HEK293 (cell line): ENCODE data around the gene WDR3.

Experiments
- CTCF ChIA-PET: fragments of 350-600 bp; formaldehyde crosslinking; extraction: SDS; loops from one replicate; lab custom pipeline; 2021; ENCODE audit warnings: antibody characterized with exemption; lab: Yijun Ruan, JAX
- POLR2A ChIA-PET: fragments of 300-600 bp; formaldehyde crosslinking; extraction: SDS; loops from one replicate; lab custom pipeline; 2020; ENCODE audit warnings: antibody characterized with exemption, inconsistent platforms; lab: Yijun Ruan, JAX
- H3K27ac ChIP-seq: fragments of 200-500 bp; sonication (Bioruptor generic); 2 replicates; pipeline ENCODE4 v1.5.1; 2014; ENCODE audit warnings: low read depth, low read length, control low read depth, inconsistent platforms; ENCODE audit errors: extremely low read depth
- H3K36me3 ChIP-seq, 2 experiments: fragments of 200-500 bp in 1 of 2; sonication (Bioruptor generic) in 1 of 2; 1 replicate in 1 of 2; 2 replicates in 1 of 2; pipeline ENCODE4 v1.5.1; 2014 to 2017; ENCODE audit warnings: inconsistent platforms in 2 of 2, low read length in 2 of 2; ENCODE audit not compliant: control insufficient read depth in 2 of 2, insufficient read depth in 1 of 2
- H3K4me1 ChIP-seq: fragments of 200-500 bp; sonication (Bioruptor generic); 2 replicates; pipeline ENCODE4 v1.5.1; 2014; ENCODE audit warnings: mild to moderate bottlenecking, low read length, inconsistent platforms; ENCODE audit not compliant: control insufficient read depth, insufficient read depth
- H3K4me3 ChIP-seq: 2 replicates; pipeline ENCODE4 v1.5.1; 2011; ENCODE audit warnings: low read depth, mild to moderate bottlenecking, control low read depth, low read length, moderate library complexity
- H3K9me3 ChIP-seq: fragments of 200-500 bp; sonication (Bioruptor generic); 2 replicates; pipeline ENCODE4 v1.5.1; 2014; ENCODE audit warnings: low read depth, low read length, inconsistent platforms; ENCODE audit not compliant: control insufficient read depth, insufficient read depth
- EGR2 ChIP-seq: fragments of 450-650 bp; formaldehyde crosslinking; IDR thresholded peaks from 2 replicates; pipeline ENCODE4 v1.5.1; 2016; ENCODE audit warnings: low read depth, missing biosample characterization, missing genetic modification characterization
- PRDM10 ChIP-seq: fragments of 450-650 bp; formaldehyde crosslinking; IDR thresholded peaks from 2 replicates; pipeline ENCODE4 v1.5.1; 2016; ENCODE audit warnings: missing biosample characterization, missing genetic modification characterization
- PRDM6 ChIP-seq: fragments of 450-650 bp; formaldehyde crosslinking; IDR thresholded peaks from 2 replicates; pipeline ENCODE4 v1.5.1; 2017; ENCODE audit warnings: missing biosample characterization, missing genetic modification characterization
- ZBTB6 ChIP-seq: fragments of 450-650 bp; formaldehyde crosslinking; IDR thresholded peaks from 2 replicates; pipeline ENCODE4 v1.5.1; 2017; ENCODE audit warnings: missing biosample characterization, missing genetic modification characterization
- ZNF24 ChIP-seq: fragments of 450-650 bp; formaldehyde crosslinking; IDR thresholded peaks from 2 replicates; pipeline ENCODE4 v1.5.1; 2016; ENCODE audit warnings: missing biosample characterization, missing genetic modification characterization
- ZNF335 ChIP-seq: fragments of 450-650 bp; formaldehyde crosslinking; conservative IDR thresholded peaks from 2 replicates; pipeline ENCODE4 v1.5.1; 2016; ENCODE audit warnings: missing biosample characterization, missing genetic modification characterization
- ZNF558 ChIP-seq: fragments of 450-650 bp; formaldehyde crosslinking; IDR thresholded peaks from 2 replicates; pipeline ENCODE4 v1.5.1; 2016; ENCODE audit warnings: missing biosample characterization, missing genetic modification characterization
- ZNF560 ChIP-seq: fragments of 450-650 bp; formaldehyde crosslinking; IDR thresholded peaks from 2 replicates; pipeline ENCODE4 v1.5.1; 2017; ENCODE audit warnings: missing biosample characterization, missing genetic modification characterization, borderline replicate concordance
- ZNF664 ChIP-seq: fragments of 450-650 bp; formaldehyde crosslinking; IDR thresholded peaks from 2 replicates; pipeline ENCODE4 v1.5.1; 2016; ENCODE audit warnings: missing biosample characterization, missing genetic modification characterization
- ZNF830 ChIP-seq: fragments of 450-650 bp; IDR thresholded peaks from 2 replicates; pipeline ENCODE4 v1.5.0; 2018; ENCODE audit warnings: missing biosample characterization, missing genetic modification characterization, low read depth, mild to moderate bottlenecking, moderate library complexity
- ZSCAN16 ChIP-seq: fragments of 450-650 bp; formaldehyde crosslinking; IDR thresholded peaks from 2 replicates; pipeline ENCODE4 v1.5.1; 2016; ENCODE audit warnings: missing biosample characterization, missing genetic modification characterization
- TF ChIP-seq, protein P1 (sequence below): fragments of 450-650 bp; formaldehyde crosslinking; IDR thresholded peaks from 2 replicates; pipeline ENCODE4 v1.5.1; 2017; ENCODE audit warnings: missing biosample characterization, mild to moderate bottlenecking, missing genetic modification characterization, moderate library complexity

Gene WDR3

GRCh38 chr1:117967477-117967876 lies 37.9 kb downstream of the WDR3 start:
- CTCF ChIA-PET: interaction anchor here (0.6 to 1.0 kb wide), 3 partner anchors 10 to 1151 kb away, joined by 3 to 4 read pairs (median 3); no protein-coding TSS in a partner anchor
- POLR2A ChIA-PET: no interaction called here
- H3K36me3 ChIP-seq: peaks cover 0 to 15% of the 10 kb centered on the region in 2 experiments; a peak in 1 of 3 replicates
- TF ChIP-seq, protein P1, sequence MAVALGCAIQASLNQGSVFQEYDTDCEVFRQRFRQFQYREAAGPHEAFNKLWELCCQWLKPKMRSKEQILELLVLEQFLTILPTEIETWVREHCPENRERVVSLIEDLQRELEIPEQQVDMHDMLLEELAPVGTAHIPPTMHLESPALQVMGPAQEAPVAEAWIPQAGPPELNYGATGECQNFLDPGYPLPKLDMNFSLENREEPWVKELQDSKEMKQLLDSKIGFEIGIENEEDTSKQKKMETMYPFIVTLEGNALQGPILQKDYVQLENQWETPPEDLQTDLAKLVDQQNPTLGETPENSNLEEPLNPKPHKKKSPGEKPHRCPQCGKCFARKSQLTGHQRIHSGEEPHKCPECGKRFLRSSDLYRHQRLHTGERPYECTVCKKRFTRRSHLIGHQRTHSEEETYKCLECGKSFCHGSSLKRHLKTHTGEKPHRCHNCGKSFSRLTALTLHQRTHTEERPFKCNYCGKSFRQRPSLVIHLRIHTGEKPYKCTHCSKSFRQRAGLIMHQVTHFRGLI (tag by site-specific recombination): peak; percentile 36; the same call in 1 of the 2 replicates
- TF ChIP-seq ZBTB6 (tag by site-specific recombination) (no peak), PRDM10 (tag by site-specific recombination) (peak; percentile 71), ZNF664 (tag by site-specific recombination) (peak; percentile 85; the same call in 1 of the 2 replicates), ZNF830 (tag by site-specific recombination) (no peak)
- H3K4me1 ChIP-seq: no peaks in the 10 kb centered on the region
- H3K27ac ChIP-seq: no peak overlapping the region
- no peaks in the 10 kb centered on the region for H3K9me3 ChIP-seq
- no peak overlapping the region for H3K4me3 ChIP-seq

DNA sequence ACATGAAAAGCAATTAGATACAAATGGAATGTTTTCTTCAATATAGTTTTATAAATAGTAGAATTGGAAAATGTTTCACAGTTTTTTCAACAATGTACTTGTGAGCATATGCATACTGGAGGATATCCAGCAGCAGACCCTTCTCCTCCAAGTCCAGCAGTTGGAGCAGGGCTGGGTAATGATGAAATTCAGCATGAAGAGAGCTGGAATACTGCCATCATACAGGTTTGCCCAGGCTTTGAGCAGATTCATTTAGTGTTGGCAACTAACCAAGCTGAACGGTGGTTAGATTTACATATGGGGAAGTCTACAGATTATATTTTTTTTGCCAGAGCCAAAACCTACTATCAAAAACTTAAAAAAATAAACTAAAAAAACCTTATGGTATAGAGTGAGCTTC lies 38.3 kb downstream of the WDR3 start:
- no peak overlapping the region for H3K4me3 ChIP-seq
- TF ChIP-seq, protein P1 (tag by site-specific recombination): 0 out of 2 replicates have a peak, but pooled peaks have one; percentile 1
- TF ChIP-seq ZNF560 (tag by site-specific recombination): no peak
- no peak for TF ChIP-seq ZSCAN16 (tag by site-specific recombination)
- no peak for TF ChIP-seq EGR2 (tag by site-specific recombination)
- TF ChIP-seq ZNF558 (tag by site-specific recombination): peak; percentile 17; the same call in 1 of the 2 replicates
- TF ChIP-seq ZNF24 (tag by site-specific recombination): no peak
- peak; percentile 44; the same call in 1 of the 2 replicates for TF ChIP-seq PRDM6 (tag by site-specific recombination)
- TF ChIP-seq ZNF335 (tag by site-specific recombination): no peak
- peaks cover 0 to 11% of the 10 kb centered on the region in 2 experiments; a peak in 1 of 3 replicates for H3K36me3 ChIP-seq
- no peaks in the 10 kb centered on the region for H3K4me1 ChIP-seq
- ChIA-PET CTCF (interaction anchor here (0.6 to 0.7 kb wide), 2 partner anchors 73 to 1151 kb away, joined by 3 read pairs; no protein-coding TSS in a partner anchor), POLR2A (no interaction called here)
- no peak overlapping the region for H3K27ac ChIP-seq
- no peaks in the 10 kb centered on the region for H3K9me3 ChIP-seq
